Measurements from ENCODE around the gene FKBP7. TPM values are rescaled to one million over a fixed set of nuclear protein-coding genes. Genes with fewer than 3 reads are reported as not detected.
A peak's percentile ranks its signal among the peaks of the same experiment; 100 is the strongest.

Gene FKBP7
- total RNA-seq, 1 donor from 2014 or later = 1.3 TPM

DNA sequence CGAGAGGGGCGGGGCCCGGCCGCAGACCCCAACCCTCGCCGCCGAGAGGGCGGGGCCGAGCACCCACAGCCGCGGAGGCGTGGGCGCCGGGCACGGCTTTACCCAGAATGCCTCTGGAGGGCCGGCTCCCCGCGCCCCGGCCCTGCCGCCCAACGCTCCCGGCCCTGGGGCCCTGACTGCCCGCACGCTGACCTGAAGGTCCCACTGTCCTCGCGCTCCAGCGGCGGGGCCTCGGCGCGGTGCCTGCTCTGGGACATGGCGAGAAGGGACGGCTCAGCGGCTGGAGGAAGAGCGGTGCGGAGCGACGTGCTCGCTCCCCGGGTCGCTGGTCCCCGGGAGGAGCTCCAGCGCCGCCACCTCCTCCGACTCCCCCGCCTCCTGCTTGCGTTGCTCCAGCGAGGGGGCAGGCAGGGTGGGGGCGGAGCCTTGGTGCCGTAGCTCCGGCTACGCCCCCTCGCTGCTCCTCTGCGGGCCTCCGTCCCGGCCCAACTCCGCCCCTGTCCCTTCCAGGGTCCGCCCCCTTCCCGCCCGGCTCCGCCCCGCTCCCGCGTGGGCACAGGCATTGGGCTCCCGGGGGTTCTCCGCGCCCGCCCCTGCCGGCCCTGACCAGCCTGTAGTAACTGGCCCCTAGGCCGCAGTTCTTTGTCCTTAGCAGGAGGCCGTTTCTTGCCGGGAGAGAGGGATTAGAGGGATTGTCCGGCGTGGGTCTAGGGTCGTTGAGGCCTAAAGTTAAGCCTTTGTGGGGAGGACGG is 27.4 kb downstream of the FKBP7 start, which contains the start of the genes PJVK and PRKRA:
Gene PJVK (plus strand): TSS at position 605 of the 752 bp plus-strand sequence. CDS start 2,032 bp downstream, outside the sequence.
Gene PRKRA (minus strand): TSS at position 402 of the 752 bp plus-strand sequence. CDS start 145 bp downstream, at position 257.
- peak; percentile 86 for DNase-seq (ENCODE audit: low read depth)
- peaks cover 6% of the 10 kb centered on the region for H3K36me3 ChIP-seq (ENCODE audit: control insufficient read depth, insufficient read depth, low read length)
- TF ChIP-seq, protein P1, sequence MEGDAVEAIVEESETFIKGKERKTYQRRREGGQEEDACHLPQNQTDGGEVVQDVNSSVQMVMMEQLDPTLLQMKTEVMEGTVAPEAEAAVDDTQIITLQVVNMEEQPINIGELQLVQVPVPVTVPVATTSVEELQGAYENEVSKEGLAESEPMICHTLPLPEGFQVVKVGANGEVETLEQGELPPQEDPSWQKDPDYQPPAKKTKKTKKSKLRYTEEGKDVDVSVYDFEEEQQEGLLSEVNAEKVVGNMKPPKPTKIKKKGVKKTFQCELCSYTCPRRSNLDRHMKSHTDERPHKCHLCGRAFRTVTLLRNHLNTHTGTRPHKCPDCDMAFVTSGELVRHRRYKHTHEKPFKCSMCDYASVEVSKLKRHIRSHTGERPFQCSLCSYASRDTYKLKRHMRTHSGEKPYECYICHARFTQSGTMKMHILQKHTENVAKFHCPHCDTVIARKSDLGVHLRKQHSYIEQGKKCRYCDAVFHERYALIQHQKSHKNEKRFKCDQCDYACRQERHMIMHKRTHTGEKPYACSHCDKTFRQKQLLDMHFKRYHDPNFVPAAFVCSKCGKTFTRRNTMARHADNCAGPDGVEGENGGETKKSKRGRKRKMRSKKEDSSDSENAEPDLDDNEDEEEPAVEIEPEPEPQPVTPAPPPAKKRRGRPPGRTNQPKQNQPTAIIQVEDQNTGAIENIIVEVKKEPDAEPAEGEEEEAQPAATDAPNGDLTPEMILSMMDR (IDR thresholded peaks at IDR 0.05; ENCODE audit: insufficient read depth, low read length, severe bottlenecking) = no peak
- no peak for FAIRE-seq
- H3K27me3 ChIP-seq (ENCODE audit: control insufficient read depth, insufficient read depth, low read length) = no peaks in the 10 kb centered on the region
- peak within 1 kb of the TSS; percentile 94 for H3K4me3 ChIP-seq (ENCODE audit: low read depth, low read length)

DNA sequence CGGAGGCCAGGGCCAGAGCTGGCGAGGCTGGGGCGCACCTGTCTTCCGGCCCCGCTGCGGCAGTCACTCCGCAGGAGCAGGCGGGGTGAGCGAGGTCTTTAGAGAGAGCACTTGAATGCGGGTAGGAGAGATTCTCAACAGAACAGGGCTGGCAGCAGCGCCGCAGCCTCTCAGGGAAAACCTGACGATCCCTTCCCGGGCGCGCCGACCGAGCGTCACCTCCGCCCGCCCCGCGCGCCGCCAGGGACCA is 28.0 kb downstream of the FKBP7 start:
- no peak for FAIRE-seq
- TF ChIP-seq, protein P1 (IDR thresholded peaks at IDR 0.05; ENCODE audit: insufficient read depth, low read length, severe bottlenecking) = no peak

DNA sequence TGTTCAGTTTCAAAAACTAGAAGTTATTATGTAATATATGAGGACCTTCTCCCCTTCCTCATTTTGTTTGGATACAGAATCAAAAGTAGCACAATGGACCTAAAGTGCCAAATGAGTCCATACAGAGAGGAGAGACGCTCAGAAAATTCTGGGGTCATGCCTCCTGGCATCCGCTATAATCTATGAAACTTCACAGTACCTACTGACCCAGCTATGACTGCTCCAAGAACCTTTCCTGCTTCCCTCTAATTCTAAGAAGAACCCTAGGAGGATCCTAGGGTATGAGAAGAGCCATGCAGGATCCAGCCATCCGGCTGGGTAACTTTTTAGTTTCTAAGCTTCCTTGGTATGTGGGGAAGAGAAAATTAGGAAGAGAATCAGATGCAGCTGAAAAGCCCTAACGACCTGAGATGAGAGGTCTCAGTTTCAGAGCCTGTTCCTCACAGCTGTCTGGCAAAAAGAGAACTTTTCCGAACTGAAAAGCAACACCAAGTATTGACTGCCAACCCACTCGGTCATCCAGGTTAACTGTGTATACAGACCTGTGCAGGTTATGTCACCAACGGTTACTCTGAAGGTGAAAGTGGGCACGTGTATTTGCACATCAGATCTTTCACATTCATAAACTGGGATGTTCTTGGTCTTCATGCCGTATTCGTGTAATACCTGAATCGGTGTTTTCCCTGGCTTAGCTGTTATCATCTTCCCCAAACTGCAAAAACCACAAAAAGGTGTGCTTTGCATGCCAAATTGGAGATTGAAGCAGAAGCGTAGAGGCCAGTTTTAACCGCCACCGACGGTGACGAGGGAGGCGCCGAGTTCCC is 28.5 kb downstream of the FKBP7 start:
- TF ChIP-seq, protein P1 (IDR thresholded peaks at IDR 0.05; ENCODE audit: insufficient read depth, low read length, severe bottlenecking) = no peak
- FAIRE-seq (peak; percentile 80), DNase-seq (ENCODE audit: low read depth) (no peak)
- Histone ChIP-seq H3K4me3 (ENCODE audit: low read depth, low read length) (peak overlapping the region; percentile 94), H3K36me3 (ENCODE audit: control insufficient read depth, insufficient read depth, low read length) (peaks cover 11% of the 10 kb centered on the region), H3K27me3 (ENCODE audit: control insufficient read depth, insufficient read depth, low read length) (no peaks in the 10 kb centered on the region)

More for the DNA sequence above, 28.0 kb downstream of the FKBP7 start:
- Histone ChIP-seq H3K27me3 (ENCODE audit: control insufficient read depth, insufficient read depth, low read length) (no peaks in the 10 kb centered on the region), H3K4me3 (ENCODE audit: low read depth, low read length) (peak overlapping the region; percentile 94), H3K36me3 (ENCODE audit: control insufficient read depth, insufficient read depth, low read length) (peaks cover 8% of the 10 kb centered on the region)
- DNase-seq (ENCODE audit: low read depth) = peak; percentile 49

DNA sequence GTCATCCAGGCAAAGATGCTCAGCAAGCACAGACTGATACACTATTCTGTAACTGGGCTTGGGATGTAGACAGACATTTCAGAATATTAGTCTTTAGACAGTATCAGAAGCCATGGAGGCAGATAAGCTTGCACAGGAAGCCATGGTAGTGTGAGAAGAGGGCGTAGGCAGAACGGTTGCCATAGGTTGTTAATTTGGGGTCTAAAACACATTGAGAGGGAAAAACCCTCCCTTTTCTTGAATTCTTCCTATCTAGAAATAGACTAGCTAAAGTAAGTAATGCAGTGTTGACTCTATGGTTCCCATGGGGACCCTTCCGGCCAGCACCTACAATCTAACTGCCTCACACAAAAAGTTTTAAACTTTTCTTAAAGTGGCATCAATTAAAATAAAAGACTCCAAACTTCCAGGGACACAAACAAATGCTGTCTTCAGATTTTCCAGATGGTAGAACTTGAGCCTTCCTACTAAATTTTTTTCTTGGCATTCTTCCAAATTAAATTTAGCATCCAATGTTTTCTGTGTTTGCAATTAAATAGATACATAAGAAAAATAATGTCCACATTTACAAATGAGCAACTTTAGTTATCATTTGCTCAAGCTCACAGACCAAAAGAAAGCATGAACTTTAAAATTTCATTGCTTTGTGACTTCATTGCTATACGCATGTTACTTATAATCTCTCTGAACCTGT is 29.3 kb downstream of the FKBP7 start:
- H3K4me3 ChIP-seq (ENCODE audit: low read depth, low read length) = no peak overlapping the region
- no peaks in the 10 kb centered on the region for H3K27me3 ChIP-seq (ENCODE audit: control insufficient read depth, insufficient read depth, low read length)
- DNase-seq (ENCODE audit: low read depth) = no peak
- no peak for FAIRE-seq
- TF ChIP-seq, protein P1 (IDR thresholded peaks at IDR 0.05; ENCODE audit: insufficient read depth, low read length, severe bottlenecking) = no peak
- peaks cover 11% of the 10 kb centered on the region for H3K36me3 ChIP-seq (ENCODE audit: control insufficient read depth, insufficient read depth, low read length)

DNA sequence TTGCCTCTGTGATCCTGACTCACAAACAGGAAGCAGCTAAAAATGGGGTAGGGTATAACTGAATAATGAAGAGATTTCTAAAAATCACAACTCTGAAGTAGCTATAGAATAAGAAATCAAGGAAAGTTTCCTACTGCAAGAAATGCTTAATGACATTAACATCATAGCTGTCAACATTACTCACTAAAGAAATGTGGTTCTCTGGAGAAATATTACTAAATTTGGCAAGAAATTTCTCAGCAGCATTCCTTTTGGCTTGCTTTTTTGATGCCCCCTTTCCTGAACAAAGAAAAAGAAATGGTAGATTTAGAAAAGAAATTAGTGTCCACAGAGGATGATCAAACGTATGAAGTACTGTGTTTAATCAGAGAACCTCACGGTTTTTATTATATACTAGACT is 37.0 kb downstream of the FKBP7 start:
- FAIRE-seq (no peak), DNase-seq (ENCODE audit: low read depth) (no peak)
- Histone ChIP-seq H3K4me3 (ENCODE audit: low read depth, low read length) (no peak overlapping the region), H3K36me3 (ENCODE audit: control insufficient read depth, insufficient read depth, low read length) (peaks cover 12% of the 10 kb centered on the region), H3K27me3 (ENCODE audit: control insufficient read depth, insufficient read depth, low read length) (no peaks in the 10 kb centered on the region)
- TF ChIP-seq, protein P1 (IDR thresholded peaks at IDR 0.05; ENCODE audit: insufficient read depth, low read length, severe bottlenecking) = no peak

Measured in bronchial epithelial cell (primary cell).